Measurements from ENCODE around the gene FBXO15. TPM values are rescaled to one million over a fixed set of nuclear protein-coding genes. Genes with fewer than 3 reads are reported as not detected.

Gene FBXO15
- total RNA-seq, 1 donor from 2014 or later: 0.81 TPM

- no peak overlapping the region for H3K4me3 ChIP-seq
- ATAC-seq (no peak), DNase-seq (no peak)
- H3K9me3 ChIP-seq: no peaks in the 10 kb centered on the region
- TF ChIP-seq CTCF (IDR thresholded peaks at IDR 0.05): no peak
- no peak overlapping the region for H3K27ac ChIP-seq
- intact Hi-C loops (cut with DNase I): no loop called here
- no peaks in the 10 kb centered on the region for H3K36me3 ChIP-seq
- H3K4me1 ChIP-seq: no peaks in the 10 kb centered on the region
- no peaks in the 10 kb centered on the region for H3K27me3 ChIP-seq
Measured at GRCh38 chr18:74074668-74075564, 72.7 kb downstream of the FBXO15 start.

GRCh38 chr18:74073957-74074667 lies 73.5 kb downstream of the FBXO15 start:
- DNase-seq: no peak

GRCh38 chr18:74069178-74070050 lies 78.2 kb downstream of the FBXO15 start:
- intact Hi-C loops (cut with DNase I): no loop called here
- H3K27ac ChIP-seq: peak overlapping the region; percentile 30
- TF ChIP-seq CTCF (IDR thresholded peaks at IDR 0.05): no peak
- ATAC-seq: peak; percentile 88
- no peaks in the 10 kb centered on the region for H3K27me3 ChIP-seq
- H3K4me3 ChIP-seq: no peak overlapping the region
- DNase-seq: peak; percentile 69
- no peaks in the 10 kb centered on the region for H3K9me3 ChIP-seq
- no peaks in the 10 kb centered on the region for H3K4me1 ChIP-seq
- H3K36me3 ChIP-seq: no peaks in the 10 kb centered on the region

More at GRCh38 chr18:74073957-74074667, 73.5 kb downstream of the FBXO15 start:
- no peak for TF ChIP-seq CTCF (IDR thresholded peaks at IDR 0.05)
- intact Hi-C loops (cut with DNase I): no loop called here
- Histone ChIP-seq H3K4me3 (no peak overlapping the region), H3K27ac (no peak overlapping the region), H3K9me3 (no peaks in the 10 kb centered on the region), H3K4me1 (no peaks in the 10 kb centered on the region), H3K36me3 (no peaks in the 10 kb centered on the region), H3K27me3 (no peaks in the 10 kb centered on the region)
- ATAC-seq: no peak

- Histone ChIP-seq H3K27ac (no peak overlapping the region), H3K27me3 (no peaks in the 10 kb centered on the region), H3K4me1 (no peaks in the 10 kb centered on the region), H3K4me3 (no peak overlapping the region), H3K36me3 (no peaks in the 10 kb centered on the region), H3K9me3 (no peaks in the 10 kb centered on the region)
- no peak for DNase-seq
- ATAC-seq: no peak
- intact Hi-C loops (cut with DNase I): no loop called here
- TF ChIP-seq CTCF (IDR thresholded peaks at IDR 0.05): no peak
Measured at GRCh38 chr18:74068296-74068695, 79.3 kb downstream of the FBXO15 start.

DNA sequence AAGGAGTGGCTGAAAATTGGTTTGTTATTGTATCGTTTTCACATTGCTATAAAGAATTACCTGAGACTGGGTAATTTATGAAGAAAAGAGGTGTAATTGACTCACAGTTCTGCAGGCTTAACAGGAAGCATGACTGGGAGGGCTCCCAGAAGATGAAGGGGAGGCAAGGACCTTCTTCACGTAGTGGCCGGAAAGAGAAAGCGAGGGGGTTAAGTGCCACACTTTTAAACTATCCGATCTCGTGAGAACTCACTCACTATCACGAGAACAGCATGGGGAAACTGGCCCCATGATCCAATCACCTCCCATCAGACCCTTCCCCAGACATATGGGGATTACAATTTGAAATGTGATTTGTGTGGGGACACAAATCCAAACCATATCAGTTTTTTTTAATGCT lies 81.6 kb downstream of the FBXO15 start:
- H3K36me3 ChIP-seq: no peaks in the 10 kb centered on the region
- no peaks in the 10 kb centered on the region for H3K27me3 ChIP-seq
- no peaks in the 10 kb centered on the region for H3K4me1 ChIP-seq
- ATAC-seq: no peak
- no peak overlapping the region for H3K4me3 ChIP-seq
- intact Hi-C loops (cut with DNase I): no loop called here
- no peak for DNase-seq
- H3K9me3 ChIP-seq: no peaks in the 10 kb centered on the region
- TF ChIP-seq CTCF (IDR thresholded peaks at IDR 0.05): no peak
- no peak overlapping the region for H3K27ac ChIP-seq

Data from upper lobe of right lung (tissue), 1 donor.